Fibroblast of skin of left biceps (primary cell): ENCODE data around the gene IL6ST.
A peak's percentile ranks its signal among the peaks of the same experiment; 100 is the strongest.

ENCODE experiments used
- DNase-seq, 2 experiments: peaks; one replicate each; pipeline ENCODE4 v3.0.0-alpha.2; 2013; ENCODE audit warnings: low read depth in 2 of 2

IL6ST gene

GRCh38 chr5:55896238-55896637 lies 98.5 kb downstream of the IL6ST start:
- DNase-seq, result no peak

- no peak for DNase-seq
Observed at GRCh38 chr5:55895346-55895745, 99.4 kb downstream of the IL6ST start.

- DNase-seq, result no peak
Observed at GRCh38 chr5:55894135-55894534, 100.6 kb downstream of the IL6ST start.

- DNase-seq, result peak in 1 of 2 experiments; percentile 19
Observed at GRCh38 chr5:55892479-55892878, 102.3 kb downstream of the IL6ST start.

GRCh38 chr5:55888205-55888604 lies 106.6 kb downstream of the IL6ST start:
- DNase-seq, result no peak

GRCh38 chr5:55885359-55885758 lies 109.4 kb downstream of the IL6ST start:
- no peak for DNase-seq
